Endothelial cell (in vitro differentiated cells): ENCODE data around the gene ADAMTS15. TPM values are rescaled to one million over a fixed set of nuclear protein-coding genes. Genes with fewer than 3 reads are reported as not detected.

Experiments used
- DNase-seq: peaks from one replicate; pipeline ENCODE4 v3.0.0; 2021; ENCODE audit warnings: low spot score
- H3K27ac Mint-ChIP-seq: one replicate; pipeline ENCODE4 v1.8.0; 2021; ENCODE audit warnings: mixed read lengths, inconsistent platforms; ENCODE audit not compliant: unreplicated experiment
- H3K27me3 Mint-ChIP-seq: one replicate; pipeline ENCODE4 v1.8.0; 2021; ENCODE audit warnings: mild to moderate bottlenecking, moderate library complexity, mixed read lengths, inconsistent platforms; ENCODE audit not compliant: unreplicated experiment
- H3K36me3 Mint-ChIP-seq: one replicate; pipeline ENCODE4 v1.8.0; 2021; ENCODE audit warnings: mild to moderate bottlenecking, low read depth, mixed read lengths, inconsistent platforms; ENCODE audit not compliant: unreplicated experiment
- H3K4me1 Mint-ChIP-seq: one replicate; pipeline ENCODE4 v1.8.0; 2021; ENCODE audit warnings: mild to moderate bottlenecking, mixed read lengths, inconsistent platforms; ENCODE audit not compliant: unreplicated experiment
- H3K4me3 Mint-ChIP-seq: one replicate; pipeline ENCODE4 v1.8.0; 2021; ENCODE audit warnings: mild to moderate bottlenecking, mixed read lengths, inconsistent platforms; ENCODE audit not compliant: unreplicated experiment
- H3K9me3 Mint-ChIP-seq: one replicate; pipeline ENCODE4 v1.8.0; 2021; ENCODE audit warnings: mixed read lengths, inconsistent platforms; ENCODE audit not compliant: unreplicated experiment
- total RNA-seq: library from RNA; stranded (reverse); fragmentation: NEBNext Ultra II Directional; extraction: Animal tissue kit (Norgen Biotek cat#: 25700); gene quantifications from one replicate; pipeline ENCODE4 v1.2.1, GENCODE V29; 2021; ENCODE audit not compliant: unreplicated experiment
- TF ChIP-seq, protein P1 (sequence below): fragments of 200-600 bp; sonication (generic); IDR thresholded peaks from one replicate; pipeline ENCODE4 v1.5.0; 2021; ENCODE audit warnings: antibody characterized with exemption; ENCODE audit not compliant: unreplicated experiment

ADAMTS15 gene
- total RNA-seq, 1 donor from 2014 or later, result 4.9 TPM

DNA sequence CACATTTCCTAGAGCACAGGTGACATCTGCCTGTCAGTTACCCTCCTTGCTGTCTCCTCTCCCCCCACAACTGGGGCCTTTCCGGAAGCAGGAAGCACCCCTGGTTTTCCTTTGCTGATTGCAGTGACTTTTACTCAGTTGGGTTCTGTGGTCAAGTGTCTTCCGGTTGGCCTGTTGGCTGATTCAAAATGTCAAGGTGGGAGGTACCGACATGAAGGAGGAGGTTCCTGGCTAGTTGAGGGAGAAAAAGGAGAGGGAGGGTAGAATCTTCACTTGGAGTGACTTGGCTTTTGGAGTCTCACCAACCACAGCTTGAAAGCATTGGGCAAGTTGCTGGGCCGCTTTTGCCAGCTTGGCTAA is 9.3 kb upstream of the ADAMTS15 start:
- H3K4me1 Mint-ChIP-seq, result peaks cover 9% of the 10 kb centered on the region
- no peak overlapping the region for H3K4me3 Mint-ChIP-seq
- H3K9me3 Mint-ChIP-seq, result no peaks in the 10 kb centered on the region
- TF ChIP-seq, protein P1, sequence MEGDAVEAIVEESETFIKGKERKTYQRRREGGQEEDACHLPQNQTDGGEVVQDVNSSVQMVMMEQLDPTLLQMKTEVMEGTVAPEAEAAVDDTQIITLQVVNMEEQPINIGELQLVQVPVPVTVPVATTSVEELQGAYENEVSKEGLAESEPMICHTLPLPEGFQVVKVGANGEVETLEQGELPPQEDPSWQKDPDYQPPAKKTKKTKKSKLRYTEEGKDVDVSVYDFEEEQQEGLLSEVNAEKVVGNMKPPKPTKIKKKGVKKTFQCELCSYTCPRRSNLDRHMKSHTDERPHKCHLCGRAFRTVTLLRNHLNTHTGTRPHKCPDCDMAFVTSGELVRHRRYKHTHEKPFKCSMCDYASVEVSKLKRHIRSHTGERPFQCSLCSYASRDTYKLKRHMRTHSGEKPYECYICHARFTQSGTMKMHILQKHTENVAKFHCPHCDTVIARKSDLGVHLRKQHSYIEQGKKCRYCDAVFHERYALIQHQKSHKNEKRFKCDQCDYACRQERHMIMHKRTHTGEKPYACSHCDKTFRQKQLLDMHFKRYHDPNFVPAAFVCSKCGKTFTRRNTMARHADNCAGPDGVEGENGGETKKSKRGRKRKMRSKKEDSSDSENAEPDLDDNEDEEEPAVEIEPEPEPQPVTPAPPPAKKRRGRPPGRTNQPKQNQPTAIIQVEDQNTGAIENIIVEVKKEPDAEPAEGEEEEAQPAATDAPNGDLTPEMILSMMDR, result no peak
- no peaks in the 10 kb centered on the region for H3K36me3 Mint-ChIP-seq
- no peak for DNase-seq
- H3K27ac Mint-ChIP-seq, result no peak overlapping the region
- peaks cover 6% of the 10 kb centered on the region for H3K27me3 Mint-ChIP-seq

- H3K4me3 Mint-ChIP-seq, result no peak overlapping the region
- no peaks in the 10 kb centered on the region for H3K36me3 Mint-ChIP-seq
- no peak for DNase-seq
Measured at GRCh38 chr11:130439876-130440275, 8.6 kb upstream of the ADAMTS15 start.

GRCh38 chr11:130441719-130442118 is 6.7 kb upstream of the ADAMTS15 start:
- H3K27ac Mint-ChIP-seq, result no peak overlapping the region
- no peak for DNase-seq
- H3K36me3 Mint-ChIP-seq, result no peaks in the 10 kb centered on the region
- H3K9me3 Mint-ChIP-seq, result no peaks in the 10 kb centered on the region
- no peak overlapping the region for H3K4me3 Mint-ChIP-seq
- peaks cover 9% of the 10 kb centered on the region for H3K27me3 Mint-ChIP-seq
- TF ChIP-seq, protein P1, result no peak
- H3K4me1 Mint-ChIP-seq, result peaks cover 4% of the 10 kb centered on the region

More at GRCh38 chr11:130439876-130440275, 8.6 kb upstream of the ADAMTS15 start:
- Mint-ChIP-seq H3K4me1 (peaks cover 9% of the 10 kb centered on the region), H3K9me3 (no peaks in the 10 kb centered on the region), H3K27me3 (peaks cover 6% of the 10 kb centered on the region), H3K27ac (no peak overlapping the region)
- TF ChIP-seq, protein P1, result no peak

- H3K27me3 Mint-ChIP-seq, result peaks cover 14% of the 10 kb centered on the region
- TF ChIP-seq, protein P1, result no peak
Measured at GRCh38 chr11:130442737-130443136, 5.7 kb upstream of the ADAMTS15 start.

GRCh38 chr11:130445788-130446187 is 2.7 kb upstream of the ADAMTS15 start:
- H3K4me1 Mint-ChIP-seq, result peaks cover 7% of the 10 kb centered on the region
- TF ChIP-seq, protein P1, result no peak
- no peak overlapping the region for H3K27ac Mint-ChIP-seq
- H3K4me3 Mint-ChIP-seq, result no peak overlapping the region
- no peak for DNase-seq
- H3K9me3 Mint-ChIP-seq, result no peaks in the 10 kb centered on the region
- H3K27me3 Mint-ChIP-seq, result peaks cover 15% of the 10 kb centered on the region
- H3K36me3 Mint-ChIP-seq, result no peaks in the 10 kb centered on the region

More at GRCh38 chr11:130442737-130443136, 5.7 kb upstream of the ADAMTS15 start:
- Mint-ChIP-seq H3K9me3 (no peaks in the 10 kb centered on the region), H3K27ac (no peak overlapping the region), H3K4me3 (no peak overlapping the region), H3K36me3 (no peaks in the 10 kb centered on the region), H3K4me1 (peaks cover 4% of the 10 kb centered on the region)
- no peak for DNase-seq
